ENCODE results near the gene UTP4.

Gene UTP4

DNA sequence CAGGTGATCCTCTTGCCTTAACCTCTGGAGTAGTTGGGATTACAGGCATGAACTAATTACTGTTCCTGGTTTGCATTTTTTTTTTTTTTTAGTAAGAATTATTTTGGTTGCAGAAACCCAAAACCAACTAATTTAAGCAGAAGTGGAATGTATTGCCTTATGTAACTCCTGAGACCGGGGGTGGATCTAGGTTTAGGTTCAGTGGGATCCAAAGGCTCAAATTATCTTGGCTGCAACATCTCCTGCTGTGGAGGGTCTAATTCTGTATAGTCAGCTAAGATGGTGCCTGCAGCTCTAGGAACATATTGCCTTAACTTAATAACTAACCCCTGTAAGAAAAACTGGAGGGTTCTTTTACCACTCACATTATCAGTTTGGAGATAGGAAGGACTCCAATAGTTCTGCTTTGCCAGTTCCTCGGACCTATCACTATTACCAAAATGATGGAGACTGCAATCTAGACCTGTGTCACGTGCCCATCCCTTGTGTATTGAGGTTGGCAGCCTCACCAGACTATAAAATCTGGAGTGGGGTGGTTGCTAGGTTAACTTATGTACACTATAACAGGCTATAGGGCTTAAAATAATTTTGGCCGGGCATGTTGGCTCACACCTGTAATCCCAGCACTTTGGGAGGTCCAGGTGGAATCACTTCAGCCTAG is 63.0 kb downstream of the UTP4 start:
- Histone ChIP-seq H3K4me2 (ENCODE audit: insufficient read depth, low read length) (no peak overlapping the region), H3K4me1 (ENCODE audit: insufficient read depth, low read length) (peaks cover 3% of the 10 kb centered on the region), H3K4me3 (ENCODE audit: low read depth in 1 of 2, low read length in 2 of 2) (no peak overlapping the region), H3K9me3 (ENCODE audit: insufficient read depth, low read length, severe bottlenecking) (no peaks in the 10 kb centered on the region), H2AFZ (ENCODE audit: low read depth, low read length) (no peak overlapping the region), H4K20me1 (ENCODE audit: insufficient read depth, low read length) (peaks cover 9% of the 10 kb centered on the region), H3K79me2 (ENCODE audit: insufficient read depth, low read length) (peaks cover 41% of the 10 kb centered on the region), H3K9ac (ENCODE audit: low read depth, low read length) (no peak overlapping the region), H3K36me3 (ENCODE audit: insufficient read depth, low read length) (no peaks in the 10 kb centered on the region), H3K27me3 (ENCODE audit: insufficient read depth, low read length, poor library complexity) (no peaks in the 10 kb centered on the region), H3K27ac (ENCODE audit: low read length) (no peak overlapping the region)
- DNase-seq (no peak), ATAC-seq (ENCODE audit: insufficient read depth, low read depth) (no peak)
- no peak for TF ChIP-seq EZH2 (IDR thresholded peaks at IDR 0.05; ENCODE audit: borderline replicate concordance, low read depth, low read length, severe bottlenecking)
- TF ChIP-seq, protein P1, sequence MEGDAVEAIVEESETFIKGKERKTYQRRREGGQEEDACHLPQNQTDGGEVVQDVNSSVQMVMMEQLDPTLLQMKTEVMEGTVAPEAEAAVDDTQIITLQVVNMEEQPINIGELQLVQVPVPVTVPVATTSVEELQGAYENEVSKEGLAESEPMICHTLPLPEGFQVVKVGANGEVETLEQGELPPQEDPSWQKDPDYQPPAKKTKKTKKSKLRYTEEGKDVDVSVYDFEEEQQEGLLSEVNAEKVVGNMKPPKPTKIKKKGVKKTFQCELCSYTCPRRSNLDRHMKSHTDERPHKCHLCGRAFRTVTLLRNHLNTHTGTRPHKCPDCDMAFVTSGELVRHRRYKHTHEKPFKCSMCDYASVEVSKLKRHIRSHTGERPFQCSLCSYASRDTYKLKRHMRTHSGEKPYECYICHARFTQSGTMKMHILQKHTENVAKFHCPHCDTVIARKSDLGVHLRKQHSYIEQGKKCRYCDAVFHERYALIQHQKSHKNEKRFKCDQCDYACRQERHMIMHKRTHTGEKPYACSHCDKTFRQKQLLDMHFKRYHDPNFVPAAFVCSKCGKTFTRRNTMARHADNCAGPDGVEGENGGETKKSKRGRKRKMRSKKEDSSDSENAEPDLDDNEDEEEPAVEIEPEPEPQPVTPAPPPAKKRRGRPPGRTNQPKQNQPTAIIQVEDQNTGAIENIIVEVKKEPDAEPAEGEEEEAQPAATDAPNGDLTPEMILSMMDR (IDR thresholded peaks at IDR 0.05; ENCODE audit: borderline replicate concordance, extremely low read depth, low read length, poor library complexity, severe bottlenecking): no peak

DNA sequence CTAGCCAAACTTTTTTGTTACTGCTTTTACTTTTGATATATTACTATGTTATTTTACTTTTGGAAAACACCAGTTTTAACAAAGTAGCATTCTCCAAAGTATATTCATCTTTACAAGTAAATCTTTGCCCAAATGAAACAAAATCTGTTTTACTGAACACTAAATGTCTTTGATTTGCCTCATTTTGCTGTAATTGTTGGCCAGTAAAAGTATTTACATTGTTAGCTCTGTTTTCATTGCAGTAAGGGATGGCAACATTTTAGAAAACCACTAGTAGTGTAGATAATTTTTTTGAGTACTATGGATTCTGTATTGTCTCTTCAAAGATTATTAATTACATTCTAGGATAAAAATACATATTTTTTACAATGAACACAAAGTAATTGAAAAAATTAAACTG is 65.1 kb downstream of the UTP4 start:
- no peak for ATAC-seq (ENCODE audit: insufficient read depth, low read depth)
- Histone ChIP-seq H4K20me1 (ENCODE audit: insufficient read depth, low read length) (peaks cover 8% of the 10 kb centered on the region), H3K4me1 (ENCODE audit: insufficient read depth, low read length) (no peaks in the 10 kb centered on the region), H3K4me2 (ENCODE audit: insufficient read depth, low read length) (no peak overlapping the region), H3K27me3 (ENCODE audit: insufficient read depth, low read length, poor library complexity) (no peaks in the 10 kb centered on the region), H3K9me3 (ENCODE audit: insufficient read depth, low read length, severe bottlenecking) (no peaks in the 10 kb centered on the region), H2AFZ (ENCODE audit: low read depth, low read length) (no peak overlapping the region), H3K9ac (ENCODE audit: low read depth, low read length) (no peak overlapping the region), H3K4me3 (ENCODE audit: low read depth in 1 of 2, low read length in 2 of 2) (no peak overlapping the region), H3K27ac (ENCODE audit: low read length) (no peak overlapping the region), H3K36me3 (ENCODE audit: insufficient read depth, low read length) (no peaks in the 10 kb centered on the region), H3K79me2 (ENCODE audit: insufficient read depth, low read length) (peaks cover 32% of the 10 kb centered on the region)
- no peak for TF ChIP-seq EZH2 (IDR thresholded peaks at IDR 0.05; ENCODE audit: borderline replicate concordance, low read depth, low read length, severe bottlenecking)
- TF ChIP-seq, protein P1 (IDR thresholded peaks at IDR 0.05; ENCODE audit: borderline replicate concordance, extremely low read depth, low read length, poor library complexity, severe bottlenecking): no peak
- no peak for DNase-seq

DNA sequence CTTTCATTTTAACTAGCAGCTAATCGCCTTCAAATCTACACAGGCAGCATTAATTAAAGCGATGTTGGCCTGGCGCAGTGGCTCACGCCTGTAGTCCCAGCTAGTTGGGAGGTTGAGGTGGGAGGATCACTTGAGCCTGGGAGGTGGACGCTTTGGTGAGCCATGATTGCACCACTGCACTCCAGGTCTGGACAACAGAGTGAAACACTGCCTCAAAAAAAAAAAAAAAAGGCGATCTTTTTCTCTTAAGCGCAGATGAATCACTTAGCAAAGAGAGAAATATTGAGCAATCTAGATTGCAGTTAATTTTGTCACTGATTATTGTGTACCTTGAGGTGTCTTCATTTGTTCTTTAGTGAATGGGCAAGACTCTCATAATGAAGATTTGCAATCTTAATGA is 66.9 kb downstream of the UTP4 start:
- Histone ChIP-seq H3K36me3 (ENCODE audit: insufficient read depth, low read length) (no peaks in the 10 kb centered on the region), H3K9me3 (ENCODE audit: insufficient read depth, low read length, severe bottlenecking) (no peaks in the 10 kb centered on the region), H3K27me3 (ENCODE audit: insufficient read depth, low read length, poor library complexity) (no peaks in the 10 kb centered on the region), H4K20me1 (ENCODE audit: insufficient read depth, low read length) (peaks cover 8% of the 10 kb centered on the region), H3K4me1 (ENCODE audit: insufficient read depth, low read length) (no peaks in the 10 kb centered on the region), H3K27ac (ENCODE audit: low read length) (no peak overlapping the region), H2AFZ (ENCODE audit: low read depth, low read length) (no peak overlapping the region), H3K9ac (ENCODE audit: low read depth, low read length) (no peak overlapping the region), H3K79me2 (ENCODE audit: insufficient read depth, low read length) (peaks cover 21% of the 10 kb centered on the region; the same call in 1 of the 2 replicates), H3K4me2 (ENCODE audit: insufficient read depth, low read length) (no peak overlapping the region), H3K4me3 (ENCODE audit: low read depth in 1 of 2, low read length in 2 of 2) (no peak overlapping the region)
- DNase-seq (no peak), ATAC-seq (ENCODE audit: insufficient read depth, low read depth) (no peak)
- no peak for TF ChIP-seq EZH2 (IDR thresholded peaks at IDR 0.05; ENCODE audit: borderline replicate concordance, low read depth, low read length, severe bottlenecking)
- TF ChIP-seq, protein P1 (IDR thresholded peaks at IDR 0.05; ENCODE audit: borderline replicate concordance, extremely low read depth, low read length, poor library complexity, severe bottlenecking): no peak

All from DND-41 (cell line).